Calu3 (cell line): Measurements from ENCODE around the gene CORO1C. TPM values are rescaled to one million over a fixed set of nuclear protein-coding genes. Genes with fewer than 3 reads are reported as not detected.

Experiments used
- BruUV-seq: library from RNA; stranded (reverse); fragments of 400-500 nt; replicated peaks from 2 replicates; lab custom pipeline; 2021; lab: Mats Ljungman, UMichigan
- CTCF ChIA-PET: fragments of 300-600 bp; sonication (Branson Sonifier 250); formaldehyde crosslinking; loops from one replicate; lab custom pipeline; 2022; ENCODE audit warnings: antibody characterized with exemption; lab: Charles Lee
- DNase-seq: peaks from one replicate; pipeline ENCODE4 v3.0.0; 2022
- H3K27ac Mint-ChIP-seq: one replicate; pipeline ENCODE4 v1.8.0; 2022; ENCODE audit warnings: mixed read lengths; ENCODE audit not compliant: unreplicated experiment
- H3K27me3 Mint-ChIP-seq: one replicate; pipeline ENCODE4 v1.8.0; 2022; ENCODE audit warnings: mixed read lengths; ENCODE audit not compliant: unreplicated experiment
- H3K36me3 Mint-ChIP-seq: one replicate; pipeline ENCODE4 v1.8.0; 2022; ENCODE audit warnings: mild to moderate bottlenecking, moderate library complexity, mixed read lengths; ENCODE audit not compliant: insufficient read depth, unreplicated experiment
- H3K4me1 Mint-ChIP-seq: one replicate; pipeline ENCODE4 v1.8.0; 2022; ENCODE audit warnings: mild to moderate bottlenecking, low read depth, mixed read lengths; ENCODE audit not compliant: unreplicated experiment
- H3K4me3 Mint-ChIP-seq: one replicate; pipeline ENCODE4 v1.8.0; 2022; ENCODE audit warnings: mild to moderate bottlenecking, low read depth, moderate library complexity, mixed read lengths; ENCODE audit not compliant: unreplicated experiment
- H3K9me3 Mint-ChIP-seq: one replicate; pipeline ENCODE4 v1.8.0; 2022; ENCODE audit warnings: low read depth, mixed read lengths; ENCODE audit not compliant: unreplicated experiment
- CTCF ChIP-seq: fragments of 200-600 bp; IDR thresholded peaks from one replicate; pipeline ENCODE4 v1.8.0; 2022; ENCODE audit warnings: antibody characterized with exemption; ENCODE audit not compliant: unreplicated experiment
- intact Hi-C: fragments of 100-400 bp; cut with micrococcal nuclease; formaldehyde crosslinking; loops from one replicate; pipeline ENCODE4 v1.10.0; 2022; ENCODE audit not compliant: unreplicated experiment
- total RNA-seq: library from RNA; stranded (reverse); gene quantifications from 2 replicates; pipeline ENCODE4 v1.2.3, GENCODE V29; 2022

CORO1C gene
- total RNA-seq, 1 experiment from 2014 or later, result 252 TPM

GRCh38 chr12:108765289-108765764 is 34.0 kb upstream of the CORO1C start:
- BruUV-seq, result no TSS peak
- H3K27ac Mint-ChIP-seq, result no peak overlapping the region
- no peak for DNase-seq
- CTCF ChIA-PET, result no interaction called here
- intact Hi-C loops, result no loop called here
- no peaks in the 10 kb centered on the region for H3K27me3 Mint-ChIP-seq
- H3K4me1 Mint-ChIP-seq, result no peaks in the 10 kb centered on the region
- H3K4me3 Mint-ChIP-seq, result no peak overlapping the region
- no peaks in the 10 kb centered on the region for H3K9me3 Mint-ChIP-seq
- TF ChIP-seq CTCF, result no peak
- peaks cover 14% of the 10 kb centered on the region for H3K36me3 Mint-ChIP-seq

GRCh38 chr12:108764540-108765288 is 33.4 kb upstream of the CORO1C start:
- H3K27ac Mint-ChIP-seq, result no peak overlapping the region
- intact Hi-C loops, result no loop called here
- no peaks in the 10 kb centered on the region for H3K4me1 Mint-ChIP-seq
- TF ChIP-seq CTCF, result no peak
- DNase-seq, result no peak
- no peaks in the 10 kb centered on the region for H3K27me3 Mint-ChIP-seq
- CTCF ChIA-PET, result no interaction called here
- no TSS peak for BruUV-seq
- H3K9me3 Mint-ChIP-seq, result no peaks in the 10 kb centered on the region
- H3K4me3 Mint-ChIP-seq, result no peak overlapping the region
- peaks cover 14% of the 10 kb centered on the region for H3K36me3 Mint-ChIP-seq

- no peaks in the 10 kb centered on the region for H3K36me3 Mint-ChIP-seq
- no peak overlapping the region for H3K4me3 Mint-ChIP-seq
- H3K27me3 Mint-ChIP-seq, result no peaks in the 10 kb centered on the region
- H3K27ac Mint-ChIP-seq, result no peak overlapping the region
- no peaks in the 10 kb centered on the region for H3K9me3 Mint-ChIP-seq
- DNase-seq, result no peak
- H3K4me1 Mint-ChIP-seq, result no peaks in the 10 kb centered on the region
- no peak for TF ChIP-seq CTCF
- no TSS peak for BruUV-seq
- CTCF ChIA-PET, result interaction anchor here (0.6 to 0.7 kb wide), 2 partner anchors 33 to 43 kb away, joined by 3 to 4 read pairs; no protein-coding TSS in a partner anchor
- intact Hi-C loops, result no loop called here
These were observed 29.9 kb upstream of the CORO1C start for GRCh38 chr12:108761226-108761625.

GRCh38 chr12:108759924-108760323 is 28.6 kb upstream of the CORO1C start:
- DNase-seq, result no peak
- CTCF ChIA-PET, result no interaction called here
- Mint-ChIP-seq H3K27ac (no peak overlapping the region), H3K27me3 (no peaks in the 10 kb centered on the region), H3K4me3 (no peak overlapping the region), H3K4me1 (no peaks in the 10 kb centered on the region), H3K9me3 (no peaks in the 10 kb centered on the region), H3K36me3 (no peaks in the 10 kb centered on the region)
- intact Hi-C loops, result no loop called here
- no TSS peak for BruUV-seq
- no peak for TF ChIP-seq CTCF
